ENCODE results near the gene NOD1.

DNA sequence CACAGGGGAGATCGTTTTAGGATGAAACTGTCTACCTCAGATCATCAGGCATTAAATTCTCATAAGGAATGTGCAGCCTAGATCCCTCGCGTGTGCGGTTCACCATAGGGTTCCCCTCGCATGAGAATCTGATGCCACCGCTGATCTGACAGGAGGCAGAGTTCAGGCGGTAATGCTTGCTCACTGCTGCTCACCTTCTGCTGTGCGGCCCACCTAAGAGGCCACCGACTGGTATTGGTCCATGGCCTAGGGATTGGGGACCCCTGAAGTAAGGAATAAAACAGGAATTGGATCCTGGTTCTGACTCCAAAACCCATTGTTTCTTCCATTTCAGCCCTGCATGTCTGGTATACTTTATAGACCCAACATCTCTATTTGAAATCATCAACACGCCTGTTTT, 4.1 kb downstream of the NOD1 start:
- TF ChIP-seq, protein P1, sequence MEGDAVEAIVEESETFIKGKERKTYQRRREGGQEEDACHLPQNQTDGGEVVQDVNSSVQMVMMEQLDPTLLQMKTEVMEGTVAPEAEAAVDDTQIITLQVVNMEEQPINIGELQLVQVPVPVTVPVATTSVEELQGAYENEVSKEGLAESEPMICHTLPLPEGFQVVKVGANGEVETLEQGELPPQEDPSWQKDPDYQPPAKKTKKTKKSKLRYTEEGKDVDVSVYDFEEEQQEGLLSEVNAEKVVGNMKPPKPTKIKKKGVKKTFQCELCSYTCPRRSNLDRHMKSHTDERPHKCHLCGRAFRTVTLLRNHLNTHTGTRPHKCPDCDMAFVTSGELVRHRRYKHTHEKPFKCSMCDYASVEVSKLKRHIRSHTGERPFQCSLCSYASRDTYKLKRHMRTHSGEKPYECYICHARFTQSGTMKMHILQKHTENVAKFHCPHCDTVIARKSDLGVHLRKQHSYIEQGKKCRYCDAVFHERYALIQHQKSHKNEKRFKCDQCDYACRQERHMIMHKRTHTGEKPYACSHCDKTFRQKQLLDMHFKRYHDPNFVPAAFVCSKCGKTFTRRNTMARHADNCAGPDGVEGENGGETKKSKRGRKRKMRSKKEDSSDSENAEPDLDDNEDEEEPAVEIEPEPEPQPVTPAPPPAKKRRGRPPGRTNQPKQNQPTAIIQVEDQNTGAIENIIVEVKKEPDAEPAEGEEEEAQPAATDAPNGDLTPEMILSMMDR (IDR thresholded peaks at IDR 0.05), result no peak
- no peak for TF ChIP-seq POLR2AphosphoS5 (IDR thresholded peaks at IDR 0.05)
